HT-29 (cell line): Measurements from ENCODE around the gene NR2F6. TPM values are rescaled to one million over a fixed set of nuclear protein-coding genes. Genes with fewer than 3 reads are reported as not detected.
"Not testable (repeated sequence)": the region's sequence is repeated elsewhere in the genome, so short reads cannot be mapped to it uniquely, and the experiment has no call there.

Experiments used
- DNase-seq: peaks from one replicate; pipeline ENCODE4 v3.0.0-alpha.2; 2015; ENCODE audit warnings: low spot score
- total RNA-seq: library from RNA; depleted of rRNA; stranded (reverse); fragments of >200 nt; shearing (Covaris generic); gene quantifications from 2 replicates; pipeline ENCODE4 v1.2.3, GENCODE V29; 2014

NR2F6 gene
- total RNA-seq, 1 experiment from 2014 or later: 265 TPM

DNA sequence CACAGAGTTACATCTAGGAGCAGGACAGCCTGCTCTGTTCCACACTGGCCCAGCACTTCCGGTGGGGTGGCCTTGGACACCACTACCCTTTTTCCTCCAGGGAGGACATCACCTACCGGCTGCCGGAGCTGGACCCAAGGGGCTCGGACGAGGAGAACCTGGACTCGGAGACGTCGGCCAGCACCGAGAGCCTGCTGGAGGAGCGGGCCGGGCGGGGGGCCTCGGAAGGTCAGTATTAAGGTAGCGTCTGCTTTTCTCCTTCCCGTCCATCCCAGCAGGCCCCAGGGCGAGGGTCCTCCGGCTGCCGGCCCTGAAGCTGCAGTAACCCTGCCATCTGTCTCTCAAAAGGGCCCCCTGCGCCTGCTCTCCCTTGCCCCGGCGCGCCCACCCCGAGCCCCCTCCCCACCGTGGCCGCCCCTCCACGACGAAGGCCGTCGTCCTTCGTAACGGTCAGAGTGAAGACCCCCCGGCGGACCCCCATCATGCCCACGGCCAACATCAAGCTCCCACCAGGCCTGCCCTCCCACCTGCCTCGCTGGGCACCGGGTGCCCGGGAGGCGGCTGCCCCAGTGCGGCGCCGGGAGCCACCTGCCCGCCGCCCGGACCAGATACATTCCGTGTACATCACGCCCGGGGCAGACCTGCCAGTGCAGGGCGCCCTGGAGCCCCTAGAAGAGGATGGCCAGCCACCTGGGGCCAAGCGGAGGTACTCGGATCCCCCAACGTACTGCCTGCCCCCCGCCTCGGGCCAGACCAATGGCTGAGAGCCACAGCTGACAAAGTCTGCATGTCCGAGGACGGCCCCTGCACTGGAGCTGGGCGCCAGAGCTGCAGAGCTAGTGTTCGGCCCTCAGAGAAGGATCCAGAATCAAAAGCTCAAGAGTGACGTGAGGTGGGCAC is 33.9 kb downstream of the NR2F6 start:
- no peak for DNase-seq

DNA sequence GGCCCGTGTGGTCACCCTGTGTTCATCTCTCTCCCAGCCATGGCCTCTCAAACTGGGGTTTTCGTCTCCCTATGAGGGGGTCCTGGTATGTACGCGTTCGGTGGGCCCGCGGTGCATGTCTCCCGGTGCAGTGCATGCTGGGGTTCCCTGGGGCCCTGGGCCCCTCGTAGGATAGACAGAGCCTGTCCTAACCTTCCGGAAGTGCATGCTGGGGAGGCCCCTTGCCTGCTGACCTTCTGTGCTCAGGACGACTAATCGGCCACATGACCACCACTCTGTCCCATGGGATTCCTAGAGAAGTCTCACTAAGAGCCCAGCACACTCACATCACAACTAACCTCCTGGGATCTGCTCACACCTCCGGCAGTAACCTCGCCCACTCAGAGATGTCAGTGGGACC is 35.4 kb downstream of the NR2F6 start:
- no peak for DNase-seq

DNA sequence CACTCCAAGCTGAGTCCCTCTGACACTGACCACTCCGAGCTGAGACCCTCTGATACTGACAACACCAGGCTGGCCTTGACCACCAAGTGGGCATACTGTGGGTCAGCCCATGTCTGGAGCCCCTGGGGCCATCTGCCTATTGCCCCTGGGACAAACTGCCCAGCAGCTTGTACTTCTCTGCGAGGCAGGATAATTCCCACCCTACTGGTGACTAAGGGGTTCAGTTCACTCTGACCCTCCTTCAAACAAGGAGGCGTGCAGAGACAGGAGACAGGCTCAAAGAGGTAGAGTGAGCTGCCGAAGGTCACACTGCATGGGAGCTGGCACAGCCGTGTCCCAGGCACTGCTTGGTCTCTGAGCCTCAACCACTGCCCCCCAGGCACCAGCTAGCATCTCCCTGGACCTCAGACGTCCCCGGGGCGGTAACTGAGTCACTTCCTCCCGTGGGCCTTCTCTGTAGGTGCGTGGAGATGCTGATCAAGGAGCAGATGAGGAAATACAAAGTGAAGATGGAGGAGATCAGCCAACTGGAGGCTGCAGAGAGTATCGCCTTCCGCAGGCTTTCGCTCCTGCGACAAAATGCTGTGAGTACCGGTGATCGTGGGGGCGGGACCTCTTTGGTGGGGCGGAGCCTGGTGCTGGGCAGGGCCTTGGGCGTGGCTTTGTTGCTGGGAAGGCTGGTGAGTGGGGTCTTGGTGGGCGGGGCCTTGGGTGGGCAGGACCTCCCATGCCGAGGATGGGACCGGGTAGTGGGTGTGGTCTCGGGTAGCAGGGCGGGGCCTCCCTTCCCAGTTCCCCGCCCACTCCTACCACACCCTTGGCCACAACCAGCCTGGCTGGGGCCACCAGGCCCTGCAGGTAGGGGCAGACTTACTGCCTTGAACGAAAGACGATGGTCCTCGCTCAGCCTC is 36.3 kb downstream of the NR2F6 start:
- DNase-seq: no peak

DNA sequence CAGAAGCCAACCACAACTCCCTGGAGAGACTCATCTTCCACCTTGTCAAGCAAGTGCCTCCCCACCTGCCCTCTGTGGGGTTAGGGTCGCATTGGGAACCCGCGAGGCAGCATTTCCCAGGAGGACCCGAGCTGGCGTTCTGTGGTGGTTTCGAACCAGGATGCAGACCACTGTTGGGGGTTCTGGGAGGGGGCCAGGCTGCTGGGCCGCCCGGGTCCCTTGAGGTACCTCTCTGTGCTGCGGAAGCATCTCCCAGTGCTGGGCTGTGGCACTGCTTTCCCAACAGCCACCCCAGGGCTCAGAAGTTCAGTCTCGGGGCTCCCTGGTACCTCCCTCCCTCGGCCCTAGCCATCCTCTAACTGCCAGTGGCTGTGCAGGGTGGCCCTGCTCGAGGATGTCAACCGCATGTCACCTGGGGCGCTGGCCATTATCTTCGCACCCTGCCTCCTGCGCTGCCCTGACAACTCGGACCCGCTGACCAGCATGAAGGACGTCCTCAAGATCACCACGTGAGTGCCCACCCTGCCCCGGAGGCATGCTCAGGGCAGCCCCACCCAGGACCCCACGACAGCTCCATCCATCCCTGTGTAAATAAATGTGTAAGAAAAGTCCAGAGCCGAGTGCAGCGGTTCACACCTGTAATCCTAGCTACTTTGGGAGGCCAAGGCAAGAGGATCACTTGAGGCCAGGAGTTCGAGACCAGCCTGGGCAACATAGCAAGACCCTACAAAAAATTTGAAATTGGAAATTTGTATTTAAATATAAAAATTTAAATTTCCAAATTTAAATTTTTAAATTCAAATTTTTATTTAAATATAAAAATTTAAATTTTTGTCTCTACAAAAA is 38.8 kb downstream of the NR2F6 start:
- DNase-seq: no peak

DNA sequence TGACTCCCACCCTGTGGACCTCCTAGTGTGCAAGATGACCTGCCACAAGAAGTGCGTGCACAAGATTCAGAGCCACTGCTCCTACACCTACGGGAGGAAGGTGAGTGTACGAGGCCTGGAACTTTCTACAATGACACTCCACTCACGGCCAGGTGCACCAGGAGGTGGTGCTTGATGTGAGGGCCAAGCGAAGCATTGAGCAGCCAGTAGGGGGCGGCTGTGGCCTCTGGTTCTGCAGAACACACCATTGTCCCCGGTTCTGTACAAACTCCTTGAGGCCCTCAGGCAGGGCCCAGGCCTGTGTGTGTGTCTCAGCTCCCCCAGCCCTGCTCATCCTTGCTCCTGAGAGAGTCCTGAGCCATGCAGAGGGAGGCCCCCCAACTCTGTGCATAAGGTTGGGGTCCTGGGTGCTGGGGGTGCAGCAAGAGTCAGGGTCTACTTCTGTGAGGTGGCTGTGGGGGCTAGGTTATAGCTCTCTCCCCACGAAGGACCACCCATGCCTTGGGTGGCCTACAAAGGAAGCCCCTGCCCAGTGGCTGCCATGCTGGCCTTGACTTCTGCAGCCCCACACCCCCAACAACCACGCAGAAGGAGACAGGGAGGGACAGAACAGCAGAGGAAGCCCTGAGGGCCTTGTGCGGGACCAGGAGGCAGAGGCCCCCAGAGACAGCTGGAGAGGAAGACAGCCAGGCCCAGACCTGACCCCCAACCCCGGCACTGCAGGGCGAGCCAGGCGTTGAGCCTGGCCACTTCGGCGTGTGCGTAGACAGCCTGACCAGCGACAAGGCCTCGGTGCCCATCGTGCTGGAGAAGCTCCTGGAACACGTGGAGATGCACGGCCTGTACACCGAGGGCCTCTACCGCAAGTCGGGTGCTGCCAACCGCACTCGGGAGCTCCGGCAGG is 40.2 kb downstream of the NR2F6 start:
- DNase-seq: peak; percentile 67

DNA sequence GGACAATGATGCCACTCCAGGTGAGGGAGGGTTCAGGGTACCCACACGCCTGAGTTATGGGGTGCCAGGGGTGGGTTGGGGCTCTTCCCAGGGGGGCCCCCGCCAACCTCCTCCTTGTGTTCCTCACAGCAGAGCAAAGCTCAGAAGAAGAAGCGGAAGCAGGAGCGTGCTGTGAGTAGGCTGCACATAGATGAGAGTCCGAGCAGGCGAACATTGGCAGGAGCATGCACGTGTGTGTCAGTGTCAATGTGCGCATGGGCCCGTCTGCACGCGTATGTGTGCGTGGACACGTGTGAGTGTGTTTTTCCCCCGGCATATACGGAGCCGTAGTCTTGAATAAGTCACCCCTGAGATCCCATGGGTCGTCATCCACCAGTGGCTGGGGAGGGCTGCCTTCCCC is 43.0 kb downstream of the NR2F6 start:
- no peak for DNase-seq

DNA sequence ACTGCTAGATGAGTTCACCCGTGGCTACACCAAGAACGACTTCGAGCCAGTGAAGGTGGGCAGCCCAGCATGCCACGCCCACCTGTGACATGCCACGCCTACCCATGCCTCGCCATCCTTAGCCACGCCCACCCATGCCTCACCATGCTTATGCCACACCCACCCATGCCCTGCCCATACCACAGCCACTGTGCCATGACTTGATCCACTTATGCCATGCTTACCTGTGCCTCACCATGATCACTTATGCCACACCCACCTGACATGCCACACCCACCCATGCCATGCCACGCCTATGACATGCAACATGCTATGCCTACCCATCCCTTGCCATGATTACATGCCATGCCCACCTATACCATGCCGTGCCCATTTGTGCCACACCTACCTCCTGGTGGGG is 43.5 kb downstream of the NR2F6 start:
- no peak for DNase-seq

DNA sequence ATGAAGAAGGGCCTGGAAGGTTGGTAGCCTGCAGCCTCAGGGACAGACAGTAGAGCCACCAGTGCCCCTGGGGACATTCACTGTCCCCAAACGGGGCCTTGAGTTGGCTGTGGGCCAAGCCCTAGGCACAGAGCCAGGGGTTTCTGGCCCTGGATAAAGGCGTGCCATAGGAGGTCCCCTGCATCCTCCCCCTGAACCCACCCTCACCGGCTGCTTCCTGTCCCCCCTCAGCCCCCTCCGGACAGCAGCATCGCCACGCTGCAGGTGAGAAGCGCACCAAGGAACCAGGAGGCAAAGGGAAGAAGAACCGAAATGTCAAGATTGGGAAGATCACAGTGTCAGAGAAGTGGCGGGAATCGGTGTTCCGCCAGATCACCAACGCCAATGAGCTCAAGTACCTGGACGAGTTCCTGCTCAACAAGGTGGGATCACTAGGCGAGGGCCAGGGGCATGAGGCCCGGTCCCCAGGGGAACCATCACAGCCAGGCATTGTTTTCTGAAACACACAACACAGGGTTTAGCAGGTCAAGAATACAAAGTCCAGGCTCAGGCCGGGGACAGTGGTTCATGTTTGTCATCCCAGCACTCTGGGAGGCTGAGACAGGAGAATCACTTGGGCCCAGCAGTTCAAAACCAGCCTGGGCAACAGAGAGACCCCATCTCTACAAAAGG is 45.2 kb downstream of the NR2F6 start:
- DNase-seq: no peak

DNA sequence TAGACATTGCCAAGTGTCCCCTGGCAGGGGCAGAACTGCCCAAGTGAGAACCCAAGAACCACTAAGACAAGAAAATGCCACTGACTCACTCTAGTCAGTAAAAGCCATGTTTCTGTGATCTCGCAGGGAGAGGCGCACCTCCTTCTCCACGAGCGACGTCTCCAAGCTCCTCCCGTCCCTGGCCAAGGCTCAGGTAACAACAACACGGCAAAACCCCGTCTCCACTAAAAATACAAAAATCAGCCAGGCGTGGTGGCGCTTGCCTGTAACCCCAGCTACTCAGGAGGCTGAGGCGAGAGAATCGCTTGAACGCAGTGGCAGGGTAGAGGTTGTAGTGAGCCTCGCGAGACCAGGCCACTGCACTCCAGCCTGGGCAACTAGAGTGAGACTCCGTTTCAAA is 48.1 kb downstream of the NR2F6 start:
- no peak for DNase-seq

DNA sequence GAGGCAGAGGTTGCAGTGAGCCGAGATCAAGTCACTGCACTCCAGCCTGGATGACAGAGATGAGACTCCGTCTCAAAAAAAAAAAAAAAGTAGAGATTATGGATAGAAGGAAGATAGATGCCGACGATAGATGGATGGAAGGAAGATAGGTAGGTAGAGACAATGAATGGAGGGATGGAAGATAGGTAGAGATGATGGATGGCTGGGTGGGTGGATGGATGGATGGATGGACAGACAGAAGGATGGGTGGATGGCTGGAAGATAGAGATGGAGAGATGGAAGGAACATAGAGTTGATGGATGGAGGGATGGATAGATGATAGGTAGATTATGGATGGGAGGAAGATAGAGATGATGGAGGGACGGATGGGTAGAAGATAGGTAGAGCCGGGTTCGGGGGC is 49.1 kb downstream of the NR2F6 start:
- DNase-seq: no peak

DNA sequence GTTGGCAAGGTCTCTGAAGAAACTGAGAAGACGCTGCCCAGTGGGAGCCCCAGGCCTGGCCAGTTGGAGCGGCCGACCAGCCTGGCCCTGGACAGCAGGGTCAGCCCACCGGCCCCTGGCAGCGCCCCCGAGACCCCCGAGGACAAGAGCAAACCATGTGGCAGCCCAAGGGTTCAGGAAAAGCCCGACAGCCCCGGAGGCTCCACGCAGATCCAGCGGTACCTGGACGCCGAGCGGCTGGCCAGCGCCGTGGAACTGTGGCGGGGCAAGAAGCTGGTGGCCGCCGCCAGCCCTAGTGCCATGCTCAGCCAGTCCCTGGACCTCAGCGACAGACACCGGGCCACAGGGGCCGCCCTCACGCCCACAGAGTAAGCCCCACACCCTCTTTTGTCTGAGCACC is 50.6 kb downstream of the NR2F6 start:
- no peak for DNase-seq

DNA sequence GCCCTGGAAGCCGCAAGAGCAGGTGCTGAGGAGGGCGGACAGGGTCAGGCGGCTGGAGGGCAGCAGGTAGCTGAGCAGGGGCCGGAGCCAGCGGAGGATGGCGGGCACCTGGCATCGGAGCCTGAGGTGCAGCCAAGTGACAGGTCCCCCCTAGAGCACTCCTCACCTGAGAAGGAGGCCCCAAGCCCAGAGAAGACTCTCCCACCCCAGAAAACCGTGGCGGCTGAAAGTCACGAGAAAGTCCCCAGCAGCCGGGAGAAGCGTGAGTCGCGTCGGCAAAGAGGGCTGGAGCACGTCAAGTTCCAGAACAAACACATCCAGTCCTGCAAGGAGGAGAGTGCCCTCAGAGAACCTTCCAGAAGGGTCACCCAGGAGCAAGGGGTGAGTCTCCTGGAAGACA is 51.1 kb downstream of the NR2F6 start:
- no peak for DNase-seq

DNA sequence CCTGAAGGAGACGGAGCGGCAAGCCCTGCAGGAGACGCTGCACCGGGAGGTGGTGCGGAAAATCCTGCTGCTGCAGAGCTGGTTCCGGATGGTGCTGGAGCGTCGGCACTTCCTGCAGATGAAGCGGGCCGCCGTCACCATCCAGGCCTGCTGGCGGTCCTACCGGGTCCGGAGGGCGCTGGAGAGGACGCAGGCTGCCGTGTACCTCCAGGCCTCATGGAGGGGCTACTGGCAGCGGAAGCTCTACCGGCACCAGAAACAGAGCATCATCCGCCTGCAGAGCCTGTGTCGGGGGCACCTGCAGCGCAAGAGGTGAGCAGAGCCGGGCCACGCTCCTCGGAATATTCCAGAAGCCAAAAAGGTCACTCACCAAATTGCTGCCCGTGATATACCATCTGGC is 53.0 kb downstream of the NR2F6 start:
- DNase-seq: no peak

DNA sequence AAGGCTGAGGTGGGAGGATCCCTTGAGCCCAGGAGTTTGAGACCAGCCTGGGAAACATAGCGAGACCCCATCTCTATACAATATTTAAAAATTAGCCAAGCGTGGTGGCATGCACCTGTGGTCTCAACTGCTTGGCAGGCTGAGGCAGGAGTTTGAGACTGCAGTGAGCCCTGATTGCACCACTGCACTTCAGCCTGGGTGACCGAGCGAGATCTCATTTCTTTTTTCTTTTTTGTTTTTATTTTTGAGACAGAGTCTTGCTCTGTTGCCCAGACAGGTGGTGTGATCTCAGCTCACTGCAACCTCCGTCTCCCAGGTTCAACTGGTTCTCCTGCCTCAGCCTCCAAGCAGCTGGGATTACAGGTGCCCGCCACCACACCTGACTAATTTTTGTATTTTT is 54.0 kb downstream of the NR2F6 start:
- DNase-seq: not testable (repeated sequence)

DNA sequence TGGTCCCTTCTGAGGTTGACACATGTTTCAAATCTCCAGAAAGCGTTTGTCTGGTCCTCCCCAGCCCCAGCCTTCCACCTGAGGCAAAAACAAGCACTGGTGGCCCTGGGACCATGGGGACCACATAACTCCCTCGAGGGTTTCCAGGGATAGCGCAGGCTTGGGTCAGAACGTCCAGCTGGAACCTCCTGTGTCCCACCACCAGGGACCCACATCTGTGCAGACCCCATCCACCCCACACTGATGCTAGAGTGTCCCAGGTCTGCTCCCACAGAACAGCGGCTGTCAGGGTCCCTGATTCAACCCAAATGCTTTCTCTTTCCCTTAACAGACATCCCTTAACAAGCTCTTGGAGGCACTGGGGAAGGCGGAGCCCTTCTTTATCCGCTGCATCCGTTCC is 60.1 kb downstream of the NR2F6 start:
- DNase-seq: no peak

DNA sequence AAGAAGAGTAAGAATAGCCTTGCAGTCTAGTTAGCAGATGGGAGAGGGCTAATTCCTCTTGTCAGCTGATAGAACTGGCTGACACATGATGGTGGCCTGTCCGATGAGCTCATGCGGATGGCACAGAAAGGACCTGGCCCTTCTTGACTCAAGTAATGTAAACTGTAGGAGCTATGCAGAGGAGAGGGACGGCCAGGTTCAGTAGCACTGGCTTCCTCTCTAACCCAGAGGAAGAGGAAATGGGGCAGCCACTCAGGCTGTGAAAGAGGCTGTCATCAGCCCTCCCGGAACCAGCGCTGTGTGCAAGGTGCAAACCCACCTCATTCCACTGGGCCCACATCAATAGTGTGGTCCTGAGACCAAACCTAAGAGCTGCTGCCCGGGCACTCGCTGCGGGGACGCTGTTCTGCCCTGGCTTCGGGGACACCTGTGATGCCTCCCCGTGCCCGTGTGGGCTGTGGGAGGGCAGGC is 61.3 kb downstream of the NR2F6 start:
- DNase-seq: no peak

DNA sequence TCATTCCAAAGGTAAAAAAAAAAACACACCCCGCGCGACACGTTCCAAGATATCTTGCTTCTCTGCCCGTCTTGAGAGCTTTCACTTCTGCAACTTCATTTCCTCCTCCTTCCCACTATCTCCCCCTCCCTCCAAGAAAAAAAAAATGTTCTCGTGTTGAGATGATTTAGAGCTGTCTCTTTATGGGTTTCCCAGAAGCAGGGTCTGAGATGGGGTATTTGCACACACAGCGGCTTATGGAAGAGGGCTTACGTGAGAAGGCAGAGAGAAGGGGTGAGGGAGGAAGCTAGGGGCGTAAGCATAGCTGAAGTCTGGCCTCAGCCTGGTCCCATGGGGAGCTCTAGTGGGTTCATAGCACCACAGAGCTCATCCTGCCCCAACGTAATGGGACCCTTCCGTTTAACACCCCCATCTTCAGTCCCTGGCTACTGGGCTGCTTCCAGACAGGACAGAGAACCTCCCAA is 61.8 kb downstream of the NR2F6 start:
- no peak for DNase-seq

DNA sequence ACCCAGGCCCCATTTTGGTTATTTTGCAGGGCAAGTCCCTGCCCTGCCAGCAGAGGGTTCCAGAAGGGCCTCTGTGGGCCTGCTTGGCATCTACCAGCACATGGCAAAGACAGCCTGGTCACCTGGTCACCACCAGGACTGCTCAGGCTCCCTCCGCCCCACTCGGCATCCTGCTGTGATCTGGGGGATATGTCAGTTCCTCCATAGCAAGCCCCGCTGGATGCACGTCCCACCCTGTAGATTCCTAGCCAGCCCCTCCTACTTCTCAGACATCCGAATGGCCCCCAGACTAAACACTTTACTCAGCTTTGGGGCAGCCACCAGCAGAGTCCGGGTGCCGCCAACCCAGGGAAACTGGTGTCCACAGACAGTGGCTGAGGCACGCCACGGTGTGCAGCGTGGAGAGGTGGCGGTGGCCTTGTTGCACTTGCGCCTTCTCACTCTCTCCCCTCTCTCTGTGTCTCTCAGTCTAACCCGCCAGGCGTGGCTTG is 62.4 kb downstream of the NR2F6 start:
- no peak for DNase-seq
